Endodermal cell (in vitro differentiated cells): Measurements from ENCODE around the gene TSR2. TPM values are rescaled to one million over a fixed set of nuclear protein-coding genes. Genes with fewer than 3 reads are reported as not detected.

Source experiments
- DNase-seq: peaks from one replicate; pipeline ENCODE4 v3.0.0-alpha.2; 2017
- H3K27ac ChIP-seq: 2 replicates; pipeline ENCODE4 v1.5.1; 2013; ENCODE audit warnings: mild to moderate bottlenecking, low read depth, low read length, moderate library complexity
- H3K27me3 ChIP-seq: 2 replicates; pipeline ENCODE4 v1.6.1; 2013; ENCODE audit warnings: mild to moderate bottlenecking, low read length, moderate library complexity; ENCODE audit not compliant: insufficient read depth, control insufficient read depth, poor library complexity, severe bottlenecking
- H3K36me3 ChIP-seq: 2 replicates; pipeline ENCODE4 v1.7.0; 2013; ENCODE audit warnings: mild to moderate bottlenecking, low read length, moderate library complexity; ENCODE audit not compliant: control insufficient read depth, insufficient read depth
- H3K4me1 ChIP-seq: one replicate; pipeline ENCODE4 v1.7.0; 2013; ENCODE audit warnings: low read length; ENCODE audit not compliant: control insufficient read depth, insufficient read depth
- H3K4me3 ChIP-seq: 2 replicates; pipeline ENCODE4 v1.5.1; 2013; ENCODE audit warnings: mild to moderate bottlenecking, low read length, moderate library complexity
- H3K9ac ChIP-seq: 2 replicates; pipeline ENCODE4 v1.6.1; 2013; ENCODE audit warnings: mild to moderate bottlenecking, low read length, moderate library complexity; ENCODE audit not compliant: poor library complexity, severe bottlenecking; ENCODE audit errors: extremely low read depth
- H3K9me3 ChIP-seq: 2 replicates; pipeline ENCODE4 v1.6.1; 2013; ENCODE audit warnings: mild to moderate bottlenecking, low read length, moderate library complexity; ENCODE audit not compliant: control insufficient read depth
- H3K27ac Mint-ChIP-seq: 2 replicates; pipeline ENCODE4 v1.8.0; 2020; ENCODE audit warnings: mixed read lengths
- H3K27me3 Mint-ChIP-seq: 2 replicates; pipeline ENCODE4 v1.8.0; 2021; ENCODE audit warnings: mild to moderate bottlenecking, mixed read lengths; ENCODE audit not compliant: insufficient read depth
- H3K36me3 Mint-ChIP-seq: 2 replicates; pipeline ENCODE4 v1.8.0; 2020; ENCODE audit warnings: low read depth, mixed read lengths
- H3K4me1 Mint-ChIP-seq: 2 replicates; pipeline ENCODE4 v1.8.0; 2020; ENCODE audit warnings: mixed read lengths
- H3K4me3 Mint-ChIP-seq: 2 replicates; pipeline ENCODE4 v1.8.0; 2020; ENCODE audit warnings: mild to moderate bottlenecking, moderate library complexity, mixed read lengths
- H3K9me3 Mint-ChIP-seq: 2 replicates; pipeline ENCODE4 v1.8.0; 2020; ENCODE audit warnings: mild to moderate bottlenecking, mixed read lengths
- WGBS, 2 experiments: methylation state at CpG; one replicate each; pipeline versions ENCODE4 v1.1.5 to v1.1.7; 2013; ENCODE audit warnings: missing lambda C conversion rate in 2 of 2, mixed read lengths in 1 of 2; ENCODE audit not compliant: insufficient coverage in 1 of 2, insufficient read length in 1 of 2; 5-methylcytosine and 5-hydroxymethylcytosine counted together
- total RNA-seq, 2 donors: library from RNA; stranded (reverse); fragmentation: NEBNext Ultra II Directional in 1 of 2; extraction: Animal tissue kit (Norgen Biotek cat#: 25700) in 1 of 2; gene quantifications; 2 replicates in 1 of 2; 3 replicates in 1 of 2; pipeline ENCODE4 v1.2.1, GENCODE V29; 2021
- TF ChIP-seq, protein P1 (sequence below): fragments of 200-600 bp; sonication (generic); conservative IDR thresholded peaks from 2 replicates; pipeline ENCODE4 v1.5.0; 2021; ENCODE audit warnings: antibody characterized with exemption, mild to moderate bottlenecking

The TSR2 gene
- total RNA-seq, 2 donors from 2014 or later, result 41.3 to 54.0 TPM

DNA sequence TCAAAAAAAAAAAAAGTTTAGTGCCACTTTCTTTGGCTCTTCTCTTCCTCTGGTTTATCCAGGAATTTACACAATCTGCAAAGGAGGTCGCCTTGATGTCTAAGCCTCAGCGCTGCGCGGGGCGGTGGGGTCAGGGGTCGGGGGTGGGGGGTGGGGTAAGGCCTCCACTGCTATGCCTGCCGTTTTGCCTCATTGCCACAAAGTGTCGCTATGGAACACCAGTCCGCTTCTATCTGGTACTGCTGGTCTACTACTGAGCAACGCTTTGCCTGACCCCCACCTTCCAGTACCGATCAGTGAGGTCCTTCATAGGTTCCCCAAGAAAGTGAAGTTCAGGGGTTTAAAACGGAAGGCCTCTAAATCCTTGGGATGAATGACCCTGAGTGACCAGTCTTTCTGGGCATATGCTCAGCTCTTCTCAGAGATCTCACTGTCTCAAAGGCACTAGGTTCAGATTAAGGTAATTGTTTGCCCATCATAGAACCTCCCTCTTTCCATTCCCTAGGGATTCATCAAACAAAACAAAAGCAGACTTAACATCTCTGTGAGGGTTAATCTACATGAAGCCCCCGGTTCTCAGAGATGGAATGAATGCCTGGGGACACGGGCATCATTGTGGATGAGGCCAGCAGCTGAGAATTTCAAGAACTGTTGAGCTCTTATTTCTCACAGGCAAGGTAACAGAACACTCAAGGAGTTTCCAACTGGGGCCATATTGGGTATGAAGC lies 16.9 kb upstream of the TSR2 start:
- H3K27ac ChIP-seq, result no peak overlapping the region
- H3K9me3 Mint-ChIP-seq, result peaks cover 60% of the 10 kb centered on the region
- WGBS, 2 experiments, result 36 to 100% methylated on average over 1 to 9 of the region's 14 CpGs
- no peak overlapping the region for H3K4me3 ChIP-seq
- no peak overlapping the region for H3K27ac Mint-ChIP-seq
- TF ChIP-seq, protein P1, sequence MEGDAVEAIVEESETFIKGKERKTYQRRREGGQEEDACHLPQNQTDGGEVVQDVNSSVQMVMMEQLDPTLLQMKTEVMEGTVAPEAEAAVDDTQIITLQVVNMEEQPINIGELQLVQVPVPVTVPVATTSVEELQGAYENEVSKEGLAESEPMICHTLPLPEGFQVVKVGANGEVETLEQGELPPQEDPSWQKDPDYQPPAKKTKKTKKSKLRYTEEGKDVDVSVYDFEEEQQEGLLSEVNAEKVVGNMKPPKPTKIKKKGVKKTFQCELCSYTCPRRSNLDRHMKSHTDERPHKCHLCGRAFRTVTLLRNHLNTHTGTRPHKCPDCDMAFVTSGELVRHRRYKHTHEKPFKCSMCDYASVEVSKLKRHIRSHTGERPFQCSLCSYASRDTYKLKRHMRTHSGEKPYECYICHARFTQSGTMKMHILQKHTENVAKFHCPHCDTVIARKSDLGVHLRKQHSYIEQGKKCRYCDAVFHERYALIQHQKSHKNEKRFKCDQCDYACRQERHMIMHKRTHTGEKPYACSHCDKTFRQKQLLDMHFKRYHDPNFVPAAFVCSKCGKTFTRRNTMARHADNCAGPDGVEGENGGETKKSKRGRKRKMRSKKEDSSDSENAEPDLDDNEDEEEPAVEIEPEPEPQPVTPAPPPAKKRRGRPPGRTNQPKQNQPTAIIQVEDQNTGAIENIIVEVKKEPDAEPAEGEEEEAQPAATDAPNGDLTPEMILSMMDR, result peak; percentile 62
- peaks cover 5% of the 10 kb centered on the region for H3K4me1 Mint-ChIP-seq
- H3K36me3 ChIP-seq, result no peaks in the 10 kb centered on the region
- peak; percentile 78 for DNase-seq
- H3K4me3 Mint-ChIP-seq, result no peak overlapping the region
- H3K9me3 ChIP-seq, result no peaks in the 10 kb centered on the region
- H3K27me3 Mint-ChIP-seq, result peaks cover 2% of the 10 kb centered on the region
- H3K27me3 ChIP-seq, result no peaks in the 10 kb centered on the region
- H3K4me1 ChIP-seq, result no peaks in the 10 kb centered on the region
- no peaks in the 10 kb centered on the region for H3K36me3 Mint-ChIP-seq
- no peak overlapping the region for H3K9ac ChIP-seq

DNA sequence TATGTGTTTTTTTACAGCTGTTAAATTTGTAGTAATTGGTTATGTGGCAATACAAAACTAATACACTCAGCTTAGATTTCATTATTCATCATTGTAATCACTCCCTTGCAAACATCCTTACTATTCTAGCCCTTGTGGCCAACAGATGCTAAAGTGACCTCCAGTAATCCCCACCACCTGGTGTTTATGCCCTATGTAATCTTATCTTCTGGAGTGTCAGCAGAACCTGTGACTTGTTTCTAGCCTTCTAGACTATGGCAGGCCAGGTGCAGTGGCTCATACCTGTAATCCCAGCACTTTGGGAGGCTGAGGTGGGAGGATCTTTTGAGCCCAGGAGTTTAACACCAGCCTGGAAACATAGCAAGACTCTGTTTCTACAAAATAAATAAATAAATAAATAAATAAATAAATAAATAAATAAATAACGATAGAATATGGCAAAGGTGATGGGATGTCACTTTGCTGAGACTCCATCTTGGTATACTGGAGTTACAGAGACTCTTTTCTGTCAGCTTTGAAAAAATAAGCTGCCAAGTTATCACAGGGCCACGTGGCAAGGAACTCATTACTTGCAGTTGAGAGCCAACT lies 12.3 kb upstream of the TSR2 start:
- no peak overlapping the region for H3K4me3 Mint-ChIP-seq
- no peaks in the 10 kb centered on the region for H3K36me3 Mint-ChIP-seq
- no peak for DNase-seq
- peaks cover 61% of the 10 kb centered on the region for H3K9me3 Mint-ChIP-seq
- Histone ChIP-seq H3K27ac (no peak overlapping the region), H3K9ac (no peak overlapping the region), H3K36me3 (no peaks in the 10 kb centered on the region), H3K4me3 (no peak overlapping the region), H3K4me1 (no peaks in the 10 kb centered on the region), H3K27me3 (no peaks in the 10 kb centered on the region), H3K9me3 (no peaks in the 10 kb centered on the region)
- peaks cover 5% of the 10 kb centered on the region for H3K4me1 Mint-ChIP-seq
- no peak overlapping the region for H3K27ac Mint-ChIP-seq
- 92% methylated on average over 2 of the region's 2 CpGs; no CpG with 5 or more reads in 1 of the 2 experiments for WGBS, 2 experiments
- H3K27me3 Mint-ChIP-seq, result peaks cover 2% of the 10 kb centered on the region
- TF ChIP-seq, protein P1, result no peak

- H3K4me3 Mint-ChIP-seq, result no peak overlapping the region
- H3K27me3 Mint-ChIP-seq, result peaks cover 2% of the 10 kb centered on the region
- Histone ChIP-seq H3K36me3 (no peaks in the 10 kb centered on the region), H3K27me3 (no peaks in the 10 kb centered on the region), H3K4me3 (no peak overlapping the region), H3K9ac (no peak overlapping the region), H3K9me3 (no peaks in the 10 kb centered on the region), H3K4me1 (no peaks in the 10 kb centered on the region), H3K27ac (no peak overlapping the region)
- H3K27ac Mint-ChIP-seq, result no peak overlapping the region
- H3K9me3 Mint-ChIP-seq, result peaks cover 58% of the 10 kb centered on the region
- TF ChIP-seq, protein P1, result no peak
- H3K4me1 Mint-ChIP-seq, result peaks cover 5% of the 10 kb centered on the region
- no peaks in the 10 kb centered on the region for H3K36me3 Mint-ChIP-seq
- no peak for DNase-seq
These were observed 9.7 kb upstream of the TSR2 start for GRCh38 chrX:54430519-54430918.
